K562 (cell line): ENCODE measurements around the gene SLC30A3.

Experiments used
- FIP1L1 ChIP-seq: fragments of 200-400 bp; formaldehyde crosslinking; IDR thresholded peaks from 2 replicates; pipeline ENCODE4 v1.6.1; 2018; ENCODE audit warnings: mild to moderate bottlenecking, low read depth, low read length; ENCODE audit not compliant: poor library complexity, severe bottlenecking
- FOXA1 ChIP-seq: fragments of 450-650 bp; IDR thresholded peaks from 2 replicates; pipeline ENCODE4 v1.6.1; 2016; ENCODE audit warnings: mild to moderate bottlenecking, borderline replicate concordance
- JUN ChIP-seq, 2 experiments: sonication (generic) in 1 of 2; formaldehyde crosslinking in 1 of 2; IDR thresholded peaks; 2 replicates each; pipeline versions ENCODE4 v1.6.1 to v1.8.0; 2012 to 2022; ENCODE audit warnings: borderline replicate concordance in 2 of 2, mild to moderate bottlenecking in 2 of 2, improper control_type of control experiment in 1 of 2, low read depth in 1 of 2, low read length in 1 of 2, missing genetic modification reagents in 1 of 2
- KLF13 ChIP-seq: fragments of 450-650 bp; IDR thresholded peaks from 2 replicates; pipeline ENCODE4 v1.6.1; 2016; ENCODE audit warnings: missing genetic modification characterization, low read depth, mild to moderate bottlenecking, missing compliant biosample characterization, moderate library complexity, borderline replicate concordance
- NFXL1 ChIP-seq: fragments of 450-650 bp; formaldehyde crosslinking; IDR thresholded peaks from 2 replicates; pipeline ENCODE4 v1.4.0; 2021; ENCODE audit warnings: mild to moderate bottlenecking
- PHF20 ChIP-seq: fragments of 450-650 bp; IDR thresholded peaks from 2 replicates; pipeline ENCODE4 v1.6.1; 2018; ENCODE audit not compliant: partially characterized antibody
- SIN3A ChIP-seq, 2 experiments: fragments of 150-350 bp in 1 of 2; IDR thresholded peaks; 2 replicates each; pipeline ENCODE4 v1.6.1; 2011 to 2016; ENCODE audit warnings: borderline replicate concordance in 2 of 2, low read depth in 2 of 2, low read length in 2 of 2, mild to moderate bottlenecking in 2 of 2, moderate library complexity in 2 of 2; ENCODE audit not compliant: control insufficient read depth in 1 of 2
- SP2 ChIP-seq: IDR thresholded peaks from 2 replicates; pipeline ENCODE4 v1.6.1; 2011; ENCODE audit warnings: mild to moderate bottlenecking, low read depth, low read length, moderate library complexity; ENCODE audit not compliant: poor library complexity, severe bottlenecking; ENCODE audit errors: extremely low read depth
- ZNF174 ChIP-seq: fragments of 250-450 bp; sonication (Bioruptor Pico); IDR thresholded peaks from 2 replicates; pipeline ENCODE4 v1.4.0; 2020; ENCODE audit warnings: mild to moderate bottlenecking
- TF ChIP-seq, protein P1 (sequence below), 2 experiments: fragments of 450-650 bp in 1 of 2; sonication (generic) in 1 of 2; formaldehyde crosslinking in 1 of 2; IDR thresholded peaks; 2 replicates each; pipeline versions ENCODE4 v1.7.1 to v1.9.0; 2016 to 2022; ENCODE audit warnings: inconsistent platforms in 1 of 2, mild to moderate bottlenecking in 1 of 2, missing genetic modification reagents in 1 of 2
- TF ChIP-seq, protein P2 (sequence below): sonication (generic); formaldehyde crosslinking; IDR thresholded peaks from 2 replicates; pipeline ENCODE4 v1.8.0; 2022; ENCODE audit warnings: missing genetic modification reagents, mild to moderate bottlenecking, moderate library complexity, borderline replicate concordance
- TF ChIP-seq, protein P3 (sequence below), 3 experiments: IDR thresholded peaks in 2 of 3; conservative IDR thresholded peaks in 1 of 3; 2 replicates each; pipeline ENCODE4 v1.5.1; 2011 to 2012; ENCODE audit warnings: low read length in 3 of 3, mild to moderate bottlenecking in 3 of 3, control low read depth in 2 of 3, improper control_type of control experiment in 1 of 3, inconsistent platforms in 1 of 3, low read depth in 1 of 3, mixed read lengths in 1 of 3, moderate library complexity in 1 of 3; ENCODE audit not compliant: insufficient read depth in 2 of 3

DNA sequence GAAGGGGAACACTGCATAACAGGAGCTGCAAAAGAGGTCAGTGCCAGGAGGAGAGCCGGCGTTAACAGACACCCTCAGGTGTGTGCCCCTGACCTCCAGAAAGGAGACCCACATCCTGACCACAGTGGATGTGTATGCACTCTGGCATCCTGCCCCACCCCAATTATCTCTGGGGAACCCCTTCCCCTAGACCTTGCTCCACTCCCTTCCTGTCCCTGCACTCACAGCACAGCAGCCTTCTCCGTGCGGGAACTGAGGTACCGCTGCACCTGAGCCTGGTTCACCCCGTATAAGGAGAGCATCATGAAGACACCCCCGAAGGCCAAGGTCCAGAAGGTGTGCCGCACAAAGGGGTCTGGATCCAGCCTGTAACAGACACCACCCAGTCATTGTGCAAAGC is 58.3 kb downstream of the SLC30A3 start:
- TF ChIP-seq, protein P1, sequence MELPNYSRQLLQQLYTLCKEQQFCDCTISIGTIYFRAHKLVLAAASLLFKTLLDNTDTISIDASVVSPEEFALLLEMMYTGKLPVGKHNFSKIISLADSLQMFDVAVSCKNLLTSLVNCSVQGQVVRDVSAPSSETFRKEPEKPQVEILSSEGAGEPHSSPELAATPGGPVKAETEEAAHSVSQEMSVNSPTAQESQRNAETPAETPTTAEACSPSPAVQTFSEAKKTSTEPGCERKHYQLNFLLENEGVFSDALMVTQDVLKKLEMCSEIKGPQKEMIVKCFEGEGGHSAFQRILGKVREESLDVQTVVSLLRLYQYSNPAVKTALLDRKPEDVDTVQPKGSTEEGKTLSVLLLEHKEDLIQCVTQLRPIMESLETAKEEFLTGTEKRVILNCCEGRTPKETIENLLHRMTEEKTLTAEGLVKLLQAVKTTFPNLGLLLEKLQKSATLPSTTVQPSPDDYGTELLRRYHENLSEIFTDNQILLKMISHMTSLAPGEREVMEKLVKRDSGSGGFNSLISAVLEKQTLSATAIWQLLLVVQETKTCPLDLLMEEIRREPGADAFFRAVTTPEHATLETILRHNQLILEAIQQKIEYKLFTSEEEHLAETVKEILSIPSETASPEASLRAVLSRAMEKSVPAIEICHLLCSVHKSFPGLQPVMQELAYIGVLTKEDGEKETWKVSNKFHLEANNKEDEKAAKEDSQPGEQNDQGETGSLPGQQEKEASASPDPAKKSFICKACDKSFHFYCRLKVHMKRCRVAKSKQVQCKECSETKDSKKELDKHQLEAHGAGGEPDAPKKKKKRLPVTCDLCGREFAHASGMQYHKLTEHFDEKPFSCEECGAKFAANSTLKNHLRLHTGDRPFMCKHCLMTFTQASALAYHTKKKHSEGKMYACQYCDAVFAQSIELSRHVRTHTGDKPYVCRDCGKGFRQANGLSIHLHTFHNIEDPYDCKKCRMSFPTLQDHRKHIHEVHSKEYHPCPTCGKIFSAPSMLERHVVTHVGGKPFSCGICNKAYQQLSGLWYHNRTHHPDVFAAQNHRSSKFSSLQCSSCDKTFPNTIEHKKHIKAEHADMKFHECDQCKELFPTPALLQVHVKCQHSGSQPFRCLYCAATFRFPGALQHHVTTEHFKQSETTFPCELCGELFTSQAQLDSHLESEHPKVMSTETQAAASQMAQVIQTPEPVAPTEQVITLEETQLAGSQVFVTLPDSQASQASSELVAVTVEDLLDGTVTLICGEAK (IDR thresholded peaks at IDR 0.05), result no peak
- TF ChIP-seq, protein P1 (CRISPR knock-in tag; IDR thresholded peaks at IDR 0.05), result no peak
- no peak for TF ChIP-seq FOXA1
- TF ChIP-seq, protein P2, sequence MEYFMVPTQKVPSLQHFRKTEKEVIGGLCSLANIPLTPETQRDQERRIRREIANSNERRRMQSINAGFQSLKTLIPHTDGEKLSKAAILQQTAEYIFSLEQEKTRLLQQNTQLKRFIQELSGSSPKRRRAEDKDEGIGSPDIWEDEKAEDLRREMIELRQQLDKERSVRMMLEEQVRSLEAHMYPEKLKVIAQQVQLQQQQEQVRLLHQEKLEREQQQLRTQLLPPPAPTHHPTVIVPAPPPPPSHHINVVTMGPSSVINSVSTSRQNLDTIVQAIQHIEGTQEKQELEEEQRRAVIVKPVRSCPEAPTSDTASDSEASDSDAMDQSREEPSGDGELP (CRISPR knock-in tag), result no peak
- TF ChIP-seq KLF13 (tag), result no peak
- no peak for TF ChIP-seq FIP1L1
- no peak for TF ChIP-seq ZNF174
- TF ChIP-seq JUN (IDR thresholded peaks at IDR 0.05; ENCODE audit: borderline replicate concordance, low read depth, low read length), result no peak
- TF ChIP-seq JUN (CRISPR knock-in tag; IDR thresholded peaks at IDR 0.05; ENCODE audit: borderline replicate concordance), result no peak
- no peak for TF ChIP-seq NFXL1
- TF ChIP-seq, protein P3, sequence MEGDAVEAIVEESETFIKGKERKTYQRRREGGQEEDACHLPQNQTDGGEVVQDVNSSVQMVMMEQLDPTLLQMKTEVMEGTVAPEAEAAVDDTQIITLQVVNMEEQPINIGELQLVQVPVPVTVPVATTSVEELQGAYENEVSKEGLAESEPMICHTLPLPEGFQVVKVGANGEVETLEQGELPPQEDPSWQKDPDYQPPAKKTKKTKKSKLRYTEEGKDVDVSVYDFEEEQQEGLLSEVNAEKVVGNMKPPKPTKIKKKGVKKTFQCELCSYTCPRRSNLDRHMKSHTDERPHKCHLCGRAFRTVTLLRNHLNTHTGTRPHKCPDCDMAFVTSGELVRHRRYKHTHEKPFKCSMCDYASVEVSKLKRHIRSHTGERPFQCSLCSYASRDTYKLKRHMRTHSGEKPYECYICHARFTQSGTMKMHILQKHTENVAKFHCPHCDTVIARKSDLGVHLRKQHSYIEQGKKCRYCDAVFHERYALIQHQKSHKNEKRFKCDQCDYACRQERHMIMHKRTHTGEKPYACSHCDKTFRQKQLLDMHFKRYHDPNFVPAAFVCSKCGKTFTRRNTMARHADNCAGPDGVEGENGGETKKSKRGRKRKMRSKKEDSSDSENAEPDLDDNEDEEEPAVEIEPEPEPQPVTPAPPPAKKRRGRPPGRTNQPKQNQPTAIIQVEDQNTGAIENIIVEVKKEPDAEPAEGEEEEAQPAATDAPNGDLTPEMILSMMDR (IDR thresholded peaks at IDR 0.05 in 2 of 3, conservative IDR thresholded peaks at IDR 0.05 in 1 of 3; ENCODE audit: insufficient read depth in 2 of 3, low read depth in 1 of 3, low read length in 3 of 3), result no peak
- no peak for TF ChIP-seq PHF20
- TF ChIP-seq SP2, result no peak
- TF ChIP-seq SIN3A (IDR thresholded peaks at IDR 0.05; ENCODE audit: borderline replicate concordance in 2 of 2, control insufficient read depth in 1 of 2, low read depth in 2 of 2, low read length in 2 of 2), result no peak
